NCI-H345 (cell line): ENCODE data around the gene C8A.
A peak's percentile ranks its signal among the peaks of the same experiment; 100 is the strongest.

ENCODE experiments used
- DNase-seq: peaks from one replicate; lab custom pipeline; 2025; lab: John Stamatoyannopoulos, UW

Gene C8A

GRCh38 chr1:56837244-56837939, 17.2 kb upstream of the C8A start:
- no peak for DNase-seq

- no peak for DNase-seq
These were observed 15.8 kb upstream of the C8A start for GRCh38 chr1:56838759-56839158.

- no peak for DNase-seq
These were observed 11.1 kb upstream of the C8A start for GRCh38 chr1:56843544-56843943.

- DNase-seq, result peak; percentile 27
These were observed 10.0 kb upstream of the C8A start for GRCh38 chr1:56844545-56845136.

GRCh38 chr1:56845343-56845742, 9.3 kb upstream of the C8A start:
- no peak for DNase-seq

GRCh38 chr1:56849750-56850149, 4.8 kb upstream of the C8A start:
- DNase-seq, result no peak

GRCh38 chr1:56850411-56850810, 4.2 kb upstream of the C8A start:
- no peak for DNase-seq

- DNase-seq, result no peak
These were observed 3.7 kb upstream of the C8A start for GRCh38 chr1:56850922-56851321.

GRCh38 chr1:56852476-56852875, 2.1 kb upstream of the C8A start:
- DNase-seq, result no peak

- DNase-seq, result no peak
These were observed 593 bp downstream of the C8A start for GRCh38 chr1:56855190-56855589.

- no peak for DNase-seq
These were observed 1.6 kb downstream of the C8A start for GRCh38 chr1:56856186-56856585.

- no peak for DNase-seq
These were observed 4.7 kb downstream of the C8A start for GRCh38 chr1:56859287-56859686.

- DNase-seq, result no peak
These were observed 8.8 kb downstream of the C8A start for GRCh38 chr1:56863265-56863992.

GRCh38 chr1:56864430-56864829, 9.8 kb downstream of the C8A start:
- DNase-seq, result no peak

- no peak for DNase-seq
These were observed 12.1 kb downstream of the C8A start for GRCh38 chr1:56866656-56867055.

- no peak for DNase-seq
These were observed 12.9 kb downstream of the C8A start for GRCh38 chr1:56867491-56867890.

- DNase-seq, result no peak
These were observed 14.2 kb downstream of the C8A start for GRCh38 chr1:56868761-56869160.

- no peak for DNase-seq
These were observed 18.0 kb downstream of the C8A start for GRCh38 chr1:56872597-56872996.

- no peak for DNase-seq
These were observed 18.6 kb downstream of the C8A start for GRCh38 chr1:56873213-56873612.

- DNase-seq, result no peak
These were observed 20.1 kb downstream of the C8A start for GRCh38 chr1:56874689-56875088.

- DNase-seq, result no peak
These were observed 23.4 kb downstream of the C8A start for GRCh38 chr1:56877973-56878372.

GRCh38 chr1:56880774-56881173, 26.2 kb downstream of the C8A start:
- no peak for DNase-seq

- no peak for DNase-seq
These were observed 26.8 kb downstream of the C8A start for GRCh38 chr1:56881417-56881816.
